GM12892 (cell line): ENCODE results near the gene APBB1.

ENCODE experiments used
- POLR2AphosphoS5 ChIP-seq: IDR thresholded peaks from 2 replicates; pipeline ENCODE4 v1.6.1; 2011; ENCODE audit warnings: low read depth, low read length, control low read depth
- TAF1 ChIP-seq: IDR thresholded peaks from 2 replicates; pipeline ENCODE4 v1.6.1; 2011; ENCODE audit warnings: low read depth, mild to moderate bottlenecking, control low read depth, low read length, borderline replicate concordance

DNA sequence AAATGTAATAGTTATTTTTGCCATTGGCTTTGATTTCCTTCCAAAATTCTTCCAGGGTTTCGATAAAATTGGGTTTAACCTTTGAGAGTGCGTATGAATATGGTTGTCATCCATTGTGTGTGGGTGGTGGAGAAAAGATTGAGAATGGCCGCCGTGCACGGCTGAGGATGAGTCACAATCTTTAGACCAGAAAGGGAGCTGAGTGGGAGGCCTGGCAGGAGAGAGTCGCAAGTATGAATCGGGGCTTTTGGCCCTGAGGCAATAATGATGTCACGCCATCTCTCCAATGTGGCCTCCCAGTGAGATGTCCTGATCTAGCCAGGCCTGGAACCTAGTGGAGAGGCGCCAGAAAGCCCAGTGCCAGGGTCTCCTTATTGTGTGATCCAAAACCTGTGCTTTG is 61.7 kb downstream of the APBB1 start:
- no peak for TF ChIP-seq POLR2AphosphoS5
- TF ChIP-seq TAF1 = no peak
